ENCODE measurements around the gene C6orf58.
A peak's percentile ranks its signal among the peaks of the same experiment; 100 is the strongest.

The C6orf58 gene

GRCh38 chr6:127634178-127634577 lies 57.2 kb downstream of the C6orf58 start:
- Histone ChIP-seq H3K4me3 (ENCODE audit: low read depth, low read length) (no peak overlapping the region), H3K27ac (no peak overlapping the region), H3K36me3 (no peaks in the 10 kb centered on the region), H3K27me3 (ENCODE audit: insufficient read depth, low read depth, severe bottlenecking) (no peaks in the 10 kb centered on the region), H3K9me3 (ENCODE audit: severe bottlenecking) (no peaks in the 10 kb centered on the region)
- no peak for DNase-seq
- TF ChIP-seq CTCF (IDR thresholded peaks at IDR 0.05; ENCODE audit: low read depth, low read length) = no peak

DNA sequence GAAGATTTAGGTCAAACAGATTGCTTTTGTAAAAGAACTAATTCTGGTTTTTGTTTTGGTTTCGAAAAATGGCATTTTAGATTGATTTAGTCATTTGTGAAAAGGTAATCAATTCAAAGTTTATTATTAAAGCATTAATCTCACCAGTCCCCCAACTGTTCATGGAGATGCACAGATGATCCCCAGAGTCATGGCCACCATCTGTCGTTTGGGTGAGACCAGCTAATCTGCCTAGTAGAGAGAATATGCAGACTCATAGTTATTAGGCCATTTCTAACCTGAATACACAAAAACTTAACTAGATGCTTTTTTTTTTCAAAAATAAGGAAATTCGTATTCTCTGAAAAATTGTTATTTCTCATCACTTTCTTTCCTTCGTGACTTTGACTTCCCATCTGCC lies 58.1 kb downstream of the C6orf58 start:
- H3K9me3 ChIP-seq (ENCODE audit: severe bottlenecking) = no peaks in the 10 kb centered on the region
- peak; percentile 68 for DNase-seq
- no peak for TF ChIP-seq CTCF (IDR thresholded peaks at IDR 0.05; ENCODE audit: low read depth, low read length)
- H3K27me3 ChIP-seq (ENCODE audit: insufficient read depth, low read depth, severe bottlenecking) = no peaks in the 10 kb centered on the region
- H3K27ac ChIP-seq = peak overlapping the region; percentile 22; the same call in 1 of the 2 replicates
- H3K4me3 ChIP-seq (ENCODE audit: low read depth, low read length) = no peak overlapping the region
- no peaks in the 10 kb centered on the region for H3K36me3 ChIP-seq

DNA sequence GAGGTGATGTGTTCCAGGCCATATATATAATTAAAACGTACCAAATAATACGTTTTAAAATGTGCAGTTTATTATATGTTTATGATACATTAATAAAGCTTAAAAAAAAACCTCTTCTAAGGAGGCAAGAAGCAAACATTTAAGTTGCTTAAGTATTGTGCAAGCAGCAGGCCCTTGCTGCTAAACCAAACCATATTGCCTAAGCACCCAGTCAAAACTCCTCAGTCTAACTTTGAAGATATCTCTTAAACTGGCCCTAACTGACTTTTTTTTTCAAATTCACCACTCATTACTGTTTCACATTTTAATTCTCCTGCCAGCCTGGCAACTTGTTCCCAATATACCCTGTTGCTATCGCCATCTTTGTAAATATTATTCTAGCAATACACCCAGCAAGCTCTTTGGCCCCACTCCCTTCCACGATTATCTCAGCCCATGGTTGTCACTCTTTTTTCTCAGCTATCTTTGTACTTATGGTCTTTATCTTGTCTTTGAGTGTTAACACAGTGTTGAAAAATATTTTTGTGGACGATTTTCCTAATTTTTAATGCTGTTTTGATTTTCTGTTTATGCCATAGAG lies 60.9 kb downstream of the C6orf58 start:
- no peak for DNase-seq
- Histone ChIP-seq H3K27ac (no peak overlapping the region), H3K9me3 (ENCODE audit: severe bottlenecking) (no peaks in the 10 kb centered on the region), H3K36me3 (no peaks in the 10 kb centered on the region), H3K27me3 (ENCODE audit: insufficient read depth, low read depth, severe bottlenecking) (no peaks in the 10 kb centered on the region), H3K4me3 (ENCODE audit: low read depth, low read length) (no peak overlapping the region)
- no peak for TF ChIP-seq CTCF (IDR thresholded peaks at IDR 0.05; ENCODE audit: low read depth, low read length)

Measured in WERI-Rb-1 (cell line).